Measurements from ENCODE around the gene ADCY5.

Gene ADCY5

DNA sequence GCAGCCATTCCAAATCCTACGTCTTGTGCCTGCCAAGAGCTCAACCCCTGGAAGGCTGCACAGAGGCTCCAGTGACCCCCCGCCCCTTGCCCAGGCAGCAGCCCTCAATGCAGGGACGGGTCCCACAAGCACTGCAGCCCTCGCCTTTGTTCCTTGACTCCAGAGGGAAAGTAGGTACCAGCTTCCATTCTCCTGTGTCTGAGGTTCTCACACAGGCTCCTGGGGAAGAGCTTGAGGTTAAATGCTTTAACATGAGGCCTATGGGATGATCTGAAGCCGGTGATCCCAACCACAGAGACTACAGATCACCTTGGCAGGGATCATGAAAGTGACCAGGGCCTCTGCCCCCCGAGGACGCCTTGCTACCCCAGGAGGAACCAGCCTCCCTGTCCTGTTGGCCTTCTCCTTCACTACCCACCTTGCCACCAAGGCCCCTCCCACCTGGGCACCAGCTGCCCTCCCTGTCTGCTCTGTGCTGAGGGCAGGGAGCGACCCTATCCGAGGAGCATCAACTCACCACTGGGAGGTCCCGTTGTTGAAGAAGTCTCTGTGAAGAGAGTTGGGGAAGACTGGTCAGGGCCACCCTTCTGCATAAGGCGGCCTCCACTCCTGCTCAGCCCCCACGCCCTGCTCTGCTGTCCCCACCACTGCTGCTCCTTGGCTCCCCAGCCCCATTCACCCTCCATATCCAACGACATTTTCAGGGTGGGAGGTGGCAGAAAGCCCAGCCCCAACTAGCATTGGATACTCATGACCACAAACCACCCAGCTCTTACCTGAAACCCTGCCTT, 151.9 kb downstream of the ADCY5 start:
- no peak for DNase-seq

DNA sequence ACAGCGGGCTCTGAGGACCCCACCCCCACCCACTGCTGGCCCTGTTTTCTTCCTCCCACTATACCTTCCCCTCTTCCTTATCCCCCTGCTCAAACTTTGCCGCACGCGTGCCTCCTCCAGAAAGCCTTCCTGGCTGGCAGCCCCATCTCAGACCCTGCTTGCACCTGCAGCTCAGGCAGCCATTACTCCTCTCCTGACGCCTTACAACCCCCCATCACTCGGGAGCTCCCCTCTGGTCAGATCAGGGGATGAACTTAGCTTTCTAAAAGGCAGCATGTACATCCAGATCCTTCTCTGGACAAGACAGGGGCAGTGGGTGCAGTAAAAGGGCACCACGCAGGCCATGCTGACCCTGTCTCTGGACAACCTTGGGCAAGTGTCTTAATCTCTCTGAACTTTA, 152.6 kb downstream of the ADCY5 start:
- DNase-seq: no peak

DNA sequence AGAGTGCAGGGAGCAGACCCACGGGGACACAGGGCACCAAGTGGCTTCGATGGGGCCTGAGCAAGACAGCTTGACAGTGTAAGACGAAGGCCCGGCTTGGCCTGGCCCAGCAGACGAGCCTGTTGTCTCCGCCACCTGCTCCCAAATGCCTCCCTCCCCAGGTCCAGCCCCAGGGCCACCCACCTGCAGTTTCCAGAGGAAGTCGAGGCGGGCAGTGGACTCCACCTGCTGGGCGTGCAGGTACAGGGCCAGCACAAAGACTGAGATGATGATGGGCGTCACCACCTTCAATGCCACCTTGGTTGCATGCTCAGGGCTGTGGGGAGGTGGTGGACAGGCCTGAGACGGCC, 153.0 kb downstream of the ADCY5 start:
- DNase-seq: no peak

DNA sequence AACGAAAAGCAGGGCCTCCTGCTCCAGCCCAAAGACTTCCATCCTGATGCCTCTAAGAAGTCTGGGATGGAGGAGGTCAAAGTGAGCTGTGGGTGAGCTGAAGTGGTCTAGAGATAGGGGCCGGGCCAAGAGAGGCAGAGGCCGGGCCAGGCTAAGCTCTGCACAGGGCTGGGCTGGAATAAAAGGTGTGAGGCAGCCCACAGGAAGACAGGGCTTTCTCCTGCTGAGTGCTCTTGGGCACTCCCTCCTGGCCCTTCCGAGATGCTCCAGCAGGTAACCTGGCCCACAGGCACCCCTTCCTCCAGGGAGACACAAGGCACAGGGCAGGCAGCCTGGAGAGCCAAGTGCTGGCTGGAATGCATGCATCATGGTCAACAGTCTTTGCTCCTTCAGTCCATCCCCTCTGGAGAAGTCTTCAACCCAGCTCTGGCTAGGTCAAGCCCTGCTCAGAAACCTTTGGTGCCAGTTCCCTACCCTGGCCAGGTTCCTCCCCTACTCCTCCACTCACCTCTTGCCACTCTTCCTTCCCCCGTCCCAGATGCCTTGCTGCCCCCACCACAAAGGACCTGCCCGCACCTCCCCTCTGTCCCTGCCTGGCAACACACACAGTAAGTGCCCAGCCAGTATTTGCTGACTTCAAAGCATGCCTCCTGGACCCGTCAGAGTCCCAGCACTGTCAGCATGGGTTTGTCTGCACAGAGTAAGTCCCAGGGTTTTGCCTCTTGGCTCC, 153.6 kb downstream of the ADCY5 start:
- DNase-seq: no peak

DNA sequence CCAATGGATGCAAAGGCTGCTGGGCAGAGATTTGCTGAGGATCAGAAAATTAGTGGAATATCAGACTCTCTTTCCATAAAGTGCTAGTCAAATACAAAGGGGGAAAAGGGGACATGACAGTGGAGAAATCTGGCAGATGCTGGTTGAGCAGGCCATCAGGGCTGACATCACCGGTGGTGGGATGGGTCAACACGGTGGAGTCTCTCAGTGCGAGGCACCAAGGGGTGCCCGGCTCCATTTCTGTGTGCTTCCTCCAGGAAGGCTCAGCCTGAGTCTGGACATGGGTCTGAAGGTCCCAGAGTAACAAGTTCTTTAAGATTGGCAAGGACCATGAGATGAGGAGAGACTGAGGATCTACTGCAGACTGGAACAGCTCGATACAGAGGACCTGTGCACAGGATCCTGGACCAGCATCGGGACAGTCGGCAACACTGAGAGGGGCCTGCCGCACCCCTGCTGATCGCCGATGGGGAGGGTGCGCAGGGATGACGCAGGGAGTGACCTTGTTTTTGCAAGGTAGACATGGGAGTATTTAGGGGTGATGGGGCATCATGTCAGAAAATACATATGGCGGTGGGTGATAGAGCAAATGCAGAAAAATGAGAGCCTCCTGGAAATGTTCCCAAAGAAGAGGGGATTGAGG, 154.5 kb downstream of the ADCY5 start:
- DNase-seq: no peak

DNA sequence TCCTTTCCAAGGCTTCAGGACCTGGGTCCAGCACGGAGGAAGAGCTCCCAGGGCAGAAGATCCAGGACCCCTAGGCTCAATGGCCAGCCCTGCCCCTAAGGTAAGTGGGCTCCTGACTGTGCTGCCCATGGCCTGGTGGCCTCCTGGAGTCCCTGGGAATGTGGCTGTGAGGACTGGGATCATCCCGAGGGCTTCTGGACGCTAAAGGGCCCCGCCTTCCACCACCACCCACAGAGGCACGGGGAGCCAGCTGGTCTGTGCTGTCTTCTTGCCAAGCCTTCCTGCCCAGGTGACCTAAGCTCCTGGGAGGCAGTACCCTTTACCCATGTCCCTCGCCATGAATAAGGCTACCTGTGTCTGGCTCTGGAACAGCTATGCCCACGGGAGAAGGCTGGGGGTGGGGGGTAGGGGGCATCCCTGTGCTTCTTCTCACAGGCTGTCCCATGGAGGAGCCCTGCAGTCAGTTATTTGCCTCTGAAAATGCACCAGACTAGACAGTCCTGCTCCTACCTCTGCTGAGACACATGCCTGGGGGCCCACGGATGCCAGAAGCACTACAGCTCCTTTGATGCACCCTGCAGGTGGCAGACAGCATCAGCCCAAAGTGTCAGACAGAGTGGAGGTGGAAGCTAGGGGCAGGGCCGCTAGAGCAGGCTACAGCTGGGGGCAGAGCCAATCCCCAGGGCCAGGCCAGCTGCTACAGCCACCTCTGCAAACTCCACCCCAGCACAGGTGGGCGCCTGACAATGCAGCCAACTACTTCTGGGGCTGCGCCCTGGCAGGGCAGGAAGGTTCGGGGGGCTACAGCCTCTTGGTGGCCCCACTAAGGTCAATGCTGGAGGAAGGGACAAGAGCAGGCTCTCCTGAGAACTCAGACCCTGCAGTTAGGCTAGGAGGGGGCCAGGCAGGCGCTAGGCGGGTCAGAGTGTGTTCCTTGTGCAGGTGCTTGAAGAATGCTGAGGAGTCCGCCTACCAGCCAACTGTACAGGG, 156.3 kb downstream of the ADCY5 start:
- no peak for DNase-seq

DNA sequence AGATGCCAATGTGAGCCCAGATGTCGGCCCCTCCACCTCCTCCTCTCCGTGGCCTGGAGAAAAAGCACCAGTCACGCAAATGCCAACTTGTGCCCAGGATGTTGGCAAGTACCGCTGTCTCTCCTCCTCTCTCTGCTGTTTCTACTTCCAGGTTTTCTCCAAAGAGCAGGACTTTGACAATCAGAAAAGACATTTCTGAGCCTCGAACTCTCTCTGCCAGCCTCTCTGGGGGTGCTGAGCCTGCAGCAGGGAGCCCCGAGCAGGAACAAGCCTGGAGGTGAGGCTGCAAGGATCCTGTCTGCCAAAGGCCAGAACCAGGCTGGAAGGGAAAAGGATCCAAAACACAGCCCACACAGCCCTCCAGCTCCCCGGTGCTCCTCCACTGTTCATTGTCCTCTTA, 157.5 kb downstream of the ADCY5 start:
- DNase-seq: no peak

DNA sequence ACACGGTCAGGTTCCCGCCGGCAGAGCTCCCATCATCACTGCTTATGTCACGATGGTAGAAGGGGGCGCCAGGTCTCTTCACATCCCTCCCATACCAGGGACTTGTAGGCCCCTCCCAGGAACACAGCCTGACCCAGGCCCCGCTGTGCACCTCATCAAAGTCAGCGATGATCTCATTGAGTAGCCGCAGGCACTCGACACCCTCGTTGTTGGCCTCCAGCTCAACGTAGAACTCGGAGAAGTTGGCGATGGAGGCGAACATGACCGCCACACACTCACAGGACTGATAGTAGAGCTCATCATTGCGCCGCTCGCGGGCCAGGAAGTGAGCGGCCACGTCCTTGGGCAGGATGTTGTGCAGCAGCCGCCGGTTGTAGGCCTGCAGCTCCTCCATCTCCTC, 157.9 kb downstream of the ADCY5 start:
- DNase-seq: no peak

DNA sequence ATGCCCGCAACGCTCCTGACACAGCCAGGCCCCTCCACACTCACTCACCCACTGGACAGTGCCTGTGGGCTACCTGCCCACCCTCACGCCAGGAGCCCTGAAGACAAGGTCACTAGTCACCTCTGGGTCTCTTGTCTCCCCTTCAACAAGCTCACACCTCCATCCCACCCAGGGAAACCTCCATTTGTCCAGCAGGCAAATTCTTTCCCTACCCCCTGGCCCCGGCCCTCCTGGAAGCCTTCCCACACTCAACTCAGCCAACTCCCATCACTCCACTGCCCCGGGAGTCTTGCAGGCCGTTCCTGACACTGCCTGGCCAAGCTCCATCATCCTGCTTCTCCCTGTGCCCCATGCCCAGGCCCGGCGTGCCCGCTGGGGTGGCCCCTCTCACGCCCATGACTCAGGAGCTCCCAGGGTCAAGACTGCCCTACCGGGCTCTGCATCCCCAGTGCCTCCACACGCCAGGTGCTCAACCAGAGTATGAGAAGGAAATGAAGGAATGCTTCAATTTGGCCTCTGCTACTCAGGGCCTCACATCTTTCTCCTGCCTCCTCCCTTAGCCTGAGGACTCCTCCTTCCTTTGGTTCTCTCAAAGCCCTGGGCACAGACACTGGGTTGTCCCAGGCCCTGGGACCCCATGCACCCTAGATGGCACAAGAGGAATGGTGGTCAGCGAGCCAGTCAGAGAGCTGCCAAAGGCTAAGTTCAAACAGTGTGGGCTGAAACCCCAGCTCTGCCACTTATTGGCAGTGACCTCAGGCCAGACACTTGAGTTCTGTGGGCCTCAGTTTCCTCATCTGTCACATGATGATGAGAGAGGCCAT, 158.6 kb downstream of the ADCY5 start:
- no peak for DNase-seq

DNA sequence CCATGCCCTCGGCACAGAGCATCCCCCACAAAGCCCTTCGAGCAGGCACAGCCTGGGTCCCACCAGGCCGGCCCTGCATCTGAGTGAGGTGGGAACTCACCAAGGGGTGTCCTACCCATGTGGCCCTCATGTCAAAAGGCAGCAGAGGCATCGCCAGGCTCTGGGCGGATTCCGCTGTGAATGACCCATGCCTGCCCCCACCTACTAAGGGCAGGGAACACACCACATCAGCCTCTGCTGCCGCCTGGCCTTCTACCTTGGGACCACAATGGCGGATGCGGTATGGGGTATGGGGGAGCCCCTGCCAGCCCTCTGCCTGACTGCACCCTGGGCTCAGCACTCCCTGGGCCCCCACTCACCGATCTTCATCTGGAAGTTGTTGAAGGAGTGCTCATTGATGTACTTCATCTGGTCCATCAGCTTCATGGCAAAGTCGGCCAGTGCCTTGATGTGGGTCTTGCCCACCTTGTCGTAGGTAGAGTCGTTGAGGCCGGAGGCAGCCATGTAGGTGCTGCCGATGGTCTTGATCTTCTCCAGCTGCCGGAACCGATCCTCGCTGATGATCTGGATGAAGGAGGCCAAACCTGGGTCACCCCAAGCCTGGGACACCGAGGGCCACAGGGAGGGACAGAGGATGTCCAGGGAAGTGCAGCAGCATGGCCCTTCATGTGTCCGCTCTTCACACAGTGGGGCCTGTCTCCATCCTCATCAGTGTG, 159.3 kb downstream of the ADCY5 start:
- DNase-seq: no peak

DNA sequence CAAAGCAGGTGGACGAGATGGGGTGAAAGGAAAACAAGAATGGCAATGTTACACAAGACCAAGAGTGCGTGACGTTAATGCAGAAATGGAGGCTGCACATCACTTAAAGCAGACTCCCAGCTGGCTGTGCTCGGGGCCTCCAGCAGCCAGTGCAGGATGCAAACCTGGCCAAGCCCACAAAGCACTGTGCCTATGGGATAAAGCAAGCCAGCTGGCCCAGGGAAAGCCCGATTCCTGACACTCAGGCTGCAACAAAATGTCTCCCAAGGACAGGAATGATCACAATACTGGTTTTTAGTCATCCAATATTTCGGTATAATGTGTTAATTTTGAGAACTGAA, 161.0 kb downstream of the ADCY5 start:
- DNase-seq: no peak

DNA sequence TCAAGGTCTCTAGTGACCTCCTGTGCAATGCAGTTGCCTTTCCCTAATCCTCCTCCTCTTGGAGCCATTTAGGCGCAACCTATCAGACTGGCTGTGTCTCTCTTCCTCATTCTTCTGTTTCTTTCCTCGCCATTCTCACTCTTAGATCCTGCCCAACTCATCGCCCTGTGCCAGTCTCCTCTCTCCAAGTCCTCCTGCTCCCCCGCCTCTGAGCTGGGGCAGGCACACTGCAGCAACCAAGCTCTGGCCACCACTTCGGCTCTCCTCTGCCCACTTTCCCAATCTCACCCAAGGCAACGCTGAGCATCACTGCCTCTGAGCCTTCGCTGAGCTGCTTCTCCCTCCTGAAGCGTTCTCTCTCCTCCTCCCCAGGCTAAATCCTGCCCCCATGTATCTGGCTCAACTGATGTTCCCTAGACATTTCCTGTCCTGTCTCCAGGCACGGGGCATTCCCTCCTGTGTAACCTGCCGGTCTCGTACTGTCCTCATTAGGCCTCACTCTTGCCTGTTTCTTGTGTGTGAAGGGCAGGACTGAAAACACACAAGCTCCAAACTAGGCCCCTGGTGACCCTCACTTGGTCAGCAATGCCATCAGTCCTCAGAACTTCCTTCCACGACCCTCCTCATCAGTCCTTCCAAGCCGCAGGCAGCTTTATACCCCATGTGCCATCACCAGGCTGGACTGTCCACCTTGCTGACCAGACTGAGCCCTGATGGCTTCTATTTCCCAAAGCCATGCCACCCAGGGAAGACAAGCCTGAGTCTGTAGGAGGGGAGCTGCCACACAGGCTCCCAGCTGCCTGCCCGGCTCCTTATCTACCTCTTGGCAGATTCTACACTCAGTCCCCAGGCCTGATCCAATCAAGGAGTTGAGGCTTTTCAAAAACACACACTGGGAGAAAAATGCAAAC, 161.6 kb downstream of the ADCY5 start:
- no peak for DNase-seq

DNA sequence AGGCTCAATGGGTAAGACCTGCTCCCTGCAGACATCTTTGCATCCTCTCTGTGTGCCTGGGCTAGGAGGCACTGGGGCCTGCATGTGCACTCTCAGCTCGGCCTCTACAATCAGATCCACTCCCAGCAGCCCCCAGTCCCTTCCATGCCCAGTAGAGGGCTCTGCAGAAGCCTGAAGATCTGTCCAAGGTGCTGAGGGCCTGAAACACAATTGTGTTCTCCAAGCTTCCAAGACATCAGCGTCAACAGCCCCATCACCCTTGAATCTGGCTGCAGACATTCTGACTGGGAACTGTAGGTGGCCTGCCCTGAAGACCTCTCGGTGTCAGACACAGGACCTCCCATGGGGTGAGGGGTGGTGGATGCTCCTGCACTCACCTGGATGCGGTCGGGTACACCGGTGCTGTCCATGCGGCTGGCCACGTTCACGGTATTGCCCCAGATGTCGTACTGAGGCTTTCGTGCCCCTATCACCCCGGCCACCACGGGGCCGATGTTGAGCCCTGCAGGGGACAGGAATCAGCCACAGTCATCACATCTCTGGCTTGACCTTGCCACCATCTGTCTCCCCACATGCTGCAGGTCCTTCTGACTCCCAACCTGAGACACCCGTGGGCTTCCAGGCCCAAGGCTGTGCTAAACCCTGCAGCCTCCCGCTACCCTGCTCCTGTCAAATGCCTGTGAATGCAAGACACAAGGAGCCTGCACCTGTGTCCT, 162.4 kb downstream of the ADCY5 start:
- no peak for DNase-seq

DNA sequence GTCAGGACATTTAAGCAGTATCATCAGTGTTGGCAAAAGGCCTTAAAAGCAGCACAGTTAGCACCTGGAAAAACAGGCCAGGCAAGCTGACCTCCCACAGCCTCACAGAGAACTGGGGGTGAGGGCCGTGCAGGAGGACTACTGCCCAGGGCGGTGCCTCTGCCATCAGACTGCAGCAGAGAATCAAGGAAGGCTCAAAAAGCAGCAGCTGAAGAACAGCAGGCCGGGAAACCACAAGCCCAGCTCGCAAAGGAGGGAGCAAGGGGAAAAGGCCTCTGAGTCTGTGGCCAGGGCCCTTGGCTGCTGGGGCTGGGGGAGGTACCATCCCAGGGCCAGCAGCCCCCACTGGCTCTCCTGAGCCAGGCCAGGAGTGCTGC, 163.0 kb downstream of the ADCY5 start:
- DNase-seq: no peak

DNA sequence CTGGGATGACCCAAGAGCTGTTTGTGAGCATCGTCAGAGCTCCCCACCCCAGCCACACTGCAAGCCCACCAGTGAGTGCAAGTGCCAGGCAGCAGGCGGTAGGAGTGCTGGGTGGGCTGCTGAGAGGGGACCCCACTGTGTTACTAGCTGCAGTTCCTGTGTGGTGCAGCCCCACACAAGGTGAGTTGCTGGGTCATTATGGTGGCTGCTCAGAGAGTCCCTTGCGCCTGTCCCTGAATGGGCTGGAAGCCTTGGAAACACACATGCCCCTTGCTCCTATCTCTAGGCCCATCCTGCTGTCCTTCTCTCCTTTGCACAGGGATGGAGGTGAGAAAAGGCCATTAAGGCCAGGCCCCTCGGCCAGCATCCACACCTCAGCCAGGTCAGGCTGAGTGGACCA, 163.4 kb downstream of the ADCY5 start:
- no peak for DNase-seq

DNA sequence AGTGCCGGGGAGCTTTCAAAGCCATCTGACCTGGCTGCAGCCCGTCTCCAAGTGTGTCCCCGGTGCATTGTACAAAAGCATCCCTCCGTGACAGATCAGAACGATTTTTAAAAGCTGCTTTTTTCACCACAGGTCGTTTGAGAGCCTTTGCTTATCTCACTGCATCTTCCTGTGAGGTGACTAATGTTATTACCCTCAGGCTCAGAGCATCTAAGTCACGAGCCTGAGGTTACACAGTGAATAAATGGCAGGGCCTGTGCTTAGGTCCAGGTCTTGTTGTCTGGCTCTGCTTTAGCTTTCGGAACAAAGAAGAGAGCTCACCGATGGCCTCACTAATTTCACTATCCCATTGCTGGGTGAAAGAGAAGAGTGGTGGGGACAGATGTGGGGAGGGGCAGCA, 163.8 kb downstream of the ADCY5 start:
- DNase-seq: no peak

DNA sequence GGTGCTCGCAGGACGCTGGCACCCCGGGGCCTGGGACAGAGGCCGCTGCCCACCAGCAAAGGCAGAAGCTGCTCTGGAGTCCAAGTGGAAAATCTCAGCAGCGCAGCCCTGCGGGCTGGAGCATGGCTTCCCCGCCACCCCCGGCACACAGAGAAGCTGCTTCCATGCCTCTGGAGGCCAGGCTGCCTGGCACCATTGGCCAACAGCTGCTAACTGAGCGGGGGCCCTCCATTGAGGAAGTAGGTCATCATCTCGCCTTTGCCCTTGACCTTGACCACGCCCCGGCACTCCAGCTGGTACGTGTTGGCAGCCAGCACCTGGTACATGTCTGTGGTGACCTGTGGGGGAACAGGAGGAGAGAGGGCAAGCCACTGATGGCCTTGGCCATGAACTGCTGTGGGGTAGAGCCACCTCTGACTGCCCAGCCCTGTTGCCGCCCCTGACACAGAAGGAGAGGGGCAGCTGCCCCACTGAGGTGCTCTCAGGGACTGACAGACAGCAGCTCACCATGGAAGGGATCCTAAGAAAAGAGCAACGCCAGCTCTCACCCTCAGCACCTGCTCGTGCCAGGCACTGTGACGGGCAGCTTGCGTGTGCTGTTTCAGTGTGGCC, 164.4 kb downstream of the ADCY5 start:
- no peak for DNase-seq

DNA sequence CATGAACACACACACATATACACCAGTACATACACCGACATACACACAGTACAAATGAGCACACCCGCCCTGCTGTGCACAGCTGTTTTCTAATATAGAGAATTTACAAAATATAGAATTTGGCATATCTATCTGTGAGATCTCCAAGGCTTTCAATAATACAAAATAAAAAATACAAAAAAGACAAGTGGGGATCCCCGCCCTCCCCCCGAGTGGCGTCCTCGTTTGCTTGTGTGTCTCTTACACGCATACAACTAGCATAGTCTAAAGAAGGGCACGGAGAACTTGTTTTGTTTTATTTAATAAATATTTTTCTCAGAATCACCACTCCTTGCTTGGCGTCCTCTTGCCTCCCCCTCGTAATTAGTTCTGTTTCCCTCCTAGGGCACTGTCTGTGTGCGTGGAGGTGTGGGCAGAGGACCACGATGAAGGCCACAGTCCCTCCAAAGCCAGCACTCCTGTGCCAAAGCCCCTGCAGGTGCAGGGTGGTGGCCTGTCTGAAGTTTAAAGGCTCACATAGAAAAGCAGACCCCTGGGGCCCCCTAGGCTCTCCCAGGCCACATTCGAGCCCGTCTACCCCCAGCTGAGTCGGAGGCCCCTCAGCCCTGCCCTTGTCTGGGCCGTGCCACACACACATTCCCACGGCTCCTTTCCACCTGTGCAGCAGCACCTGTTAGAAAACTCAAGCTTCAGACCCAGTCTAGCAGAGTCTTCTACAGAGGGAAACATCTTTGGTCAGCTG, 165.1 kb downstream of the ADCY5 start:
- no peak for DNase-seq

DNA sequence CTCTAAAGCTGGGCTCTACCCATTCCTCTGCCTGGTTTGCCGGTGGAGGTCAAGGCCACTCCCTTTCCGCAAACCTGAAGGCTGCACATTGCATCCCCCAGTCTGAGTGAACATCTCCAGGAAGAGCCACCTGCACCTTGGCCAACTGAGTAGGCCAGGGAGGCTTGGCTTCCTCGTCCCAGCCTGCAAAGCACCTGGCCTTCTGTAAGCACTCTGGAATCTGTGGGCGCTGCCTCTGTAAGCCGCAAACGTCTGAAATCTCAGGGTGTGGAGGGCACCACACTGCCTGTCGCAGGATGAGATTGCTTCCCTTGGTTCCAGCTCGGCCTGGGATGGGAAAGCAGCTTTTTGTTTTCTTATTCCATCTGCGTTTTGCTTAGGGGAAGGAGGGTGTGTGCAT, 165.8 kb downstream of the ADCY5 start:
- DNase-seq: no peak

Data from NCI-H2171 (cell line).